Measurements from ENCODE around the gene PLEKHG3.

- TF ChIP-seq EZH2 (IDR thresholded peaks at IDR 0.05; ENCODE audit: low read depth, unreplicated experiment) (no peak), CTCF (conservative IDR thresholded peaks at IDR 0.05; ENCODE audit: low read depth in 2 of 2) (no peak), REST (IDR thresholded peaks at IDR 0.05; ENCODE audit: unreplicated experiment) (no peak), ETS1 (IDR thresholded peaks at IDR 0.05) (no peak), POLR2AphosphoS5 (IDR thresholded peaks at IDR 0.05; ENCODE audit: low read depth) (no peak)
These were observed 27.8 kb downstream of the PLEKHG3 start for GRCh38 chr14:64732066-64732465.
